H1 (cell line): Measurements from ENCODE around the gene C2orf72. TPM values are rescaled to one million over a fixed set of nuclear protein-coding genes. Genes with fewer than 3 reads are reported as not detected.

Experiments
- CTCF ChIA-PET: fragments of 300-600 bp; sonication (Branson Sonifier 250); formaldehyde crosslinking; loops from one replicate; lab custom pipeline; 2021; ENCODE audit not compliant: partially characterized antibody; lab: Charles Lee
- POLR2A ChIA-PET: fragments of 300-600 bp; sonication (Branson Sonifier 250); formaldehyde crosslinking; loops from one replicate; lab custom pipeline; 2021; ENCODE audit warnings: inconsistent platforms; ENCODE audit not compliant: partially characterized antibody; lab: Charles Lee
- DNase-seq, 2 experiments: peaks; one replicate each; pipeline versions ENCODE4 v3.0.0 to v3.0.0-alpha.2; 2010 to 2022; ENCODE audit warnings: low spot score in 2 of 2, low read depth in 1 of 2, mixed read lengths in 1 of 2
- FAIRE-seq: peaks from 2 replicates; lab custom pipeline; 2011; peaks lifted over from hg19 to GRCh38; lab: Jason Lieb, UNC
- H2AFZ ChIP-seq: 2 replicates; pipeline ENCODE4 v1.8.1; 2012; ENCODE audit warnings: low read length, inconsistent platforms
- H2AK5ac ChIP-seq: 2 replicates; pipeline ENCODE4 v1.6.1; 2013; ENCODE audit warnings: low read depth, low read length
- H2BK120ac ChIP-seq: replicated peaks from 2 replicates; pipeline ENCODE3; 2013; ENCODE audit warnings: low read depth, low read length, inconsistent platforms
- H2BK12ac ChIP-seq: 2 replicates; pipeline ENCODE4 v1.6.1; 2013; ENCODE audit warnings: low read depth, low read length
- H2BK15ac ChIP-seq: 2 replicates; pipeline ENCODE4 v1.6.1; 2013; ENCODE audit warnings: low read length
- H2BK20ac ChIP-seq: 2 replicates; pipeline ENCODE4 v1.6.1; 2013; ENCODE audit warnings: low read length
- H2BK5ac ChIP-seq: 2 replicates; pipeline ENCODE4 v1.6.1; 2013; ENCODE audit warnings: low read depth, low read length
- H3K14ac ChIP-seq: 2 replicates; pipeline ENCODE4 v1.6.1; 2013; ENCODE audit warnings: inconsistent platforms; ENCODE audit not compliant: insufficient read length
- H3K18ac ChIP-seq: 2 replicates; pipeline ENCODE4 v1.6.1; 2013; ENCODE audit warnings: low read length; ENCODE audit errors: extremely low read depth
- H3K23ac ChIP-seq: 2 replicates; pipeline ENCODE4 v1.6.1; 2013; ENCODE audit warnings: inconsistent platforms; ENCODE audit not compliant: insufficient read length
- H3K23me2 ChIP-seq: 2 replicates; pipeline ENCODE4 v1.6.1; 2013; ENCODE audit warnings: low read depth, low read length
- H3K27ac ChIP-seq: 2 replicates; pipeline ENCODE4 v1.6.1; 2011; ENCODE audit warnings: low read depth, low read length, inconsistent platforms
- H3K27me3 ChIP-seq, 4 experiments: replicated peaks in 1 of 4; 1 replicate in 1 of 4; 2 replicates in 3 of 4; pipeline versions ENCODE4 v1.6.1 to v1.8.1; 2011 to 2013; ENCODE audit warnings: low read length in 3 of 4, mild to moderate bottlenecking in 3 of 4, inconsistent platforms in 2 of 4, mixed read lengths in 2 of 4, moderate library complexity in 1 of 4; ENCODE audit not compliant: control insufficient read depth in 3 of 4, insufficient read depth in 3 of 4; ENCODE audit errors: extremely low read depth in 1 of 4
- H3K36me3 ChIP-seq, 4 experiments: 2 replicates each; pipeline versions ENCODE4 v1.6.1 to v1.8.1; 2011 to 2013; ENCODE audit warnings: mild to moderate bottlenecking in 4 of 4, low read length in 3 of 4, moderate library complexity in 2 of 4, control low read depth in 1 of 4, inconsistent platforms in 1 of 4; ENCODE audit not compliant: insufficient read depth in 4 of 4, control insufficient read depth in 2 of 4
- H3K4ac ChIP-seq: replicated peaks from 2 replicates; pipeline ENCODE3; 2013; ENCODE audit warnings: low read length, low read depth, mixed read lengths, inconsistent platforms; ENCODE audit not compliant: insufficient read length
- H3K4me1 ChIP-seq, 4 experiments: replicated peaks in 1 of 4; 1 replicate in 1 of 4; 2 replicates in 3 of 4; pipeline versions ENCODE4 v1.6.1 to v1.8.1; 2011 to 2013; ENCODE audit warnings: low read length in 3 of 4, inconsistent platforms in 2 of 4, mixed read lengths in 1 of 4; ENCODE audit not compliant: insufficient read depth in 4 of 4, control insufficient read depth in 3 of 4
- H3K4me2 ChIP-seq, 2 experiments: 2 replicates each; pipeline versions ENCODE4 v1.6.1 to v1.8.1; 2011 to 2013; ENCODE audit warnings: low read depth in 2 of 2, low read length in 2 of 2, control low read depth in 1 of 2, inconsistent platforms in 1 of 2, mild to moderate bottlenecking in 1 of 2; ENCODE audit not compliant: insufficient read depth in 1 of 2
- H3K4me3 ChIP-seq, 4 experiments: fragments of 200-600, 300-600 bp in 1 of 4; sonication (generic), shearing (Covaris generic), sonication (Bioruptor Twin) in 1 of 4; 2 replicates each; pipeline versions ENCODE4 v1.5.1 to v1.8.1; 2011 to 2016; ENCODE audit warnings: low read length in 4 of 4, low read depth in 3 of 4, control low read depth in 2 of 4, inconsistent platforms in 2 of 4, mild to moderate bottlenecking in 2 of 4, mixed read lengths in 1 of 4, moderate library complexity in 1 of 4; ENCODE audit not compliant: insufficient read depth in 2 of 4; ENCODE audit errors: extremely low read depth in 1 of 4
- H3K56ac ChIP-seq: replicated peaks from 2 replicates; pipeline ENCODE3; 2013; ENCODE audit warnings: low read depth, mild to moderate bottlenecking, mixed read lengths, low read length, inconsistent platforms; ENCODE audit not compliant: insufficient read length
- H3K79me1 ChIP-seq: 2 replicates; pipeline ENCODE4 v1.6.1; 2013; ENCODE audit warnings: low read depth, low read length, control low read depth
- H3K79me2 ChIP-seq, 2 experiments: 2 replicates each; pipeline versions ENCODE4 v1.6.1 to v1.8.1; 2012 to 2013; ENCODE audit warnings: low read length in 2 of 2, mild to moderate bottlenecking in 2 of 2, inconsistent platforms in 1 of 2; ENCODE audit not compliant: insufficient read depth in 2 of 2, control insufficient read depth in 1 of 2
- H3K9ac ChIP-seq, 4 experiments: replicated peaks in 1 of 4; 1 replicate in 1 of 4; 2 replicates in 3 of 4; pipeline versions ENCODE4 v1.6.1 to v1.8.1; 2011 to 2013; ENCODE audit warnings: low read depth in 3 of 4, low read length in 3 of 4, control low read depth in 2 of 4, mild to moderate bottlenecking in 2 of 4, moderate library complexity in 2 of 4, inconsistent platforms in 1 of 4; ENCODE audit errors: extremely low read depth in 1 of 4
- H3K9me3 ChIP-seq, 2 experiments: 2 replicates each; pipeline versions ENCODE4 v1.6.1 to v1.8.1; 2012 to 2013; ENCODE audit warnings: mild to moderate bottlenecking in 2 of 2, moderate library complexity in 2 of 2, control low read depth in 1 of 2, inconsistent platforms in 1 of 2, low read depth in 1 of 2, low read length in 1 of 2, mixed read lengths in 1 of 2; ENCODE audit not compliant: insufficient read depth in 2 of 2
- H4K20me1 ChIP-seq, 2 experiments: replicated peaks in 1 of 2; 2 replicates each; pipeline versions ENCODE3 to v1.8.1; 2011 to 2013; ENCODE audit warnings: inconsistent platforms in 2 of 2, low read length in 2 of 2, mild to moderate bottlenecking in 1 of 2; ENCODE audit not compliant: insufficient read depth in 2 of 2, control insufficient read depth in 1 of 2
- H4K5ac ChIP-seq: 2 replicates; pipeline ENCODE4 v1.6.1; 2013; ENCODE audit warnings: low read length, low read depth, mixed read lengths, inconsistent platforms; ENCODE audit not compliant: insufficient read length
- H4K8ac ChIP-seq: 2 replicates; pipeline ENCODE4 v1.8.0; 2013; ENCODE audit warnings: mild to moderate bottlenecking, moderate library complexity, low read length, inconsistent platforms; ENCODE audit not compliant: insufficient read depth; ENCODE audit errors: extremely low read depth
- H4K91ac ChIP-seq: replicated peaks from 2 replicates; pipeline ENCODE3; 2013; ENCODE audit warnings: low read length, mixed read lengths, inconsistent platforms; ENCODE audit not compliant: insufficient read length
- CEBPB ChIP-seq: IDR thresholded peaks from 2 replicates; pipeline ENCODE4 v1.6.1; 2012; ENCODE audit warnings: low read depth, low read length
- GTF2F1 ChIP-seq: IDR thresholded peaks from 2 replicates; pipeline ENCODE4 v1.6.1; 2012; ENCODE audit warnings: low read depth, low read length, improper control_type of control experiment, borderline replicate concordance
- POLR2AphosphoS5 ChIP-seq: IDR thresholded peaks from 2 replicates; pipeline ENCODE4 v1.6.1; 2011; ENCODE audit warnings: low read depth, low read length
- RNF2 ChIP-seq: fragments of 200-900, 300-1000 bp; sonication (generic); IDR thresholded peaks from 2 replicates; pipeline ENCODE4 v1.7.1; 2016; ENCODE audit warnings: borderline replicate concordance, low read depth, mild to moderate bottlenecking, antibody characterized with exemption, low read length; ENCODE audit not compliant: poor library complexity, severe bottlenecking; ENCODE audit errors: missing control alignments
- WGBS, 2 experiments: shearing (Covaris generic) in 1 of 2; methylation state at CpG; one replicate each; pipeline versions ENCODE4 v1.1.6 to v1.1.7; 2013 to 2015; ENCODE audit warnings: low lambda C conversion rate in 2 of 2, mixed read lengths in 2 of 2, inconsistent platforms in 1 of 2, low coverage in 1 of 2, missing lambda C conversion rate in 1 of 2; ENCODE audit not compliant: insufficient replicate concordance in 2 of 2, insufficient coverage in 1 of 2, insufficient read length in 1 of 2; ENCODE audit errors: extremely low coverage in 1 of 2, missing lambda C conversion rate in 1 of 2; 5-methylcytosine and 5-hydroxymethylcytosine counted together
- polyA plus RNA-seq, 7 experiments: library from polyadenylated mRNA; depleted of rRNA in 3 of 7; stranded (reverse) in 5 of 7; unstranded in 2 of 7; fragments of >200 nt in 5 of 7; fragments of 200-250 nt in 2 of 7; gene quantifications; 1 replicate in 5 of 7; 2 replicates in 1 of 7; 4 replicates in 1 of 7; pipeline versions ENCODE4 v1.2.1 to v1.2.3, GENCODE V29; 2011 to 2013; ENCODE audit warnings: missing spikeins in 2 of 7, mixed read lengths in 2 of 7
- total RNA-seq: library from RNA; stranded (reverse); fragmentation: NEBNext Ultra II Directional; extraction: Animal tissue kit (Norgen Biotek cat#: 25700); gene quantifications from 2 replicates; pipeline ENCODE4 v1.2.1, GENCODE V29; 2021

Gene C2orf72
- total and polyA plus RNA-seq, 2 of the 8 experiments (the other 6 are each of a cell fraction or from before 2014, with no cell fraction given) = 1.1 to 1.7 TPM

DNA sequence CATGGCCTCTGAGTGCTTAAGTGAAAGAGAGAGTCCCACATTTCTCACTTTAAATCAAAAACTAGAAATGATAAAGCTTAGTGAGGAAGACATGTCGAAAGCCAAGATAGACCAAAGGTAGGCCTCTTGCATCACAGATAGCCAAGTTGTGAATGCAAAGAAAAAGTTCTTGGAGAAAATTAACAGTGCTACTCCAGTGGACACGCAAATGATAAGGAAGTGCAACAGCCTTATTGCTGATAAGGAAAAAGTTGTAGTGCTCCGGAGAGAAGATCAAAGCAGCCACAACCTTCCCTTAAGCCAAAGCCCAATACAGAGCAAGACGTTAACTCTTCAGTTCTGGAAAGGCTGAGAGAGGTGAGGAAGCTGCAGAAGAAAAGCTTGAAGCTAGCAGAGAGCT is 51.4 kb downstream of the C2orf72 start:
- peaks cover 4 to 68% (median 40%) of the 10 kb centered on the region in 4 experiments; a peak in 7 of 8 replicates for H3K36me3 ChIP-seq
- no peak overlapping the region for H2BK15ac ChIP-seq

More for the DNA sequence above, 51.4 kb downstream of the C2orf72 start:
- peaks cover 0 to 2% of the 10 kb centered on the region in 2 experiments; a peak in 1 of 4 replicates for H3K79me2 ChIP-seq
- TF ChIP-seq GTF2F1 (no peak), POLR2AphosphoS5 (no peak), CEBPB (no peak), RNF2 (no peak)
- H3K27ac ChIP-seq = no peak overlapping the region
- no peak overlapping the region for H3K18ac ChIP-seq
- CTCF ChIA-PET = interaction anchor here (1.2 to 3.0 kb wide), 4 partner anchors 13 to 139 kb away, joined by 3 to 8 read pairs (median 6); no protein-coding TSS in a partner anchor
- POLR2A ChIA-PET = interaction anchor here (1.0 kb wide), 1 partner anchor 30 kb away, joined by 3 read pairs; no protein-coding TSS in a partner anchor
- H3K4me3 ChIP-seq = no peak overlapping the region
- no peak overlapping the region for H2AFZ ChIP-seq
- no peak overlapping the region for H2BK120ac ChIP-seq
- DNase-seq (no peak), FAIRE-seq (no peak)
- H2BK12ac ChIP-seq = no peak overlapping the region
- 97% methylated on average over 4 of the region's 4 CpGs; no CpG with 5 or more reads in 1 of the 2 experiments for WGBS, 2 experiments
- no peak overlapping the region for H2BK20ac ChIP-seq
- no peaks in the 10 kb centered on the region for H3K4me1 ChIP-seq
- H4K91ac ChIP-seq = no peak overlapping the region
- H3K27me3 ChIP-seq = no peaks in the 10 kb centered on the region
- H4K20me1 ChIP-seq = no peaks in the 10 kb centered on the region
- H3K23ac ChIP-seq = no peak overlapping the region
- no peak overlapping the region for H3K14ac ChIP-seq
- H2BK5ac ChIP-seq = no peak overlapping the region
- no peak overlapping the region for H2AK5ac ChIP-seq
- no peaks in the 10 kb centered on the region for H3K23me2 ChIP-seq
- no peak overlapping the region for H3K56ac ChIP-seq
- H3K4ac ChIP-seq = no peak overlapping the region
- no peak overlapping the region for H4K5ac ChIP-seq
- H3K9ac ChIP-seq = no peak overlapping the region
- H3K79me1 ChIP-seq = no peaks in the 10 kb centered on the region
- no peak overlapping the region for H4K8ac ChIP-seq
- peaks cover 0 to 4% of the 10 kb centered on the region in 2 experiments; a peak in 1 of 4 replicates for H3K9me3 ChIP-seq
- no peak overlapping the region for H3K4me2 ChIP-seq
